Caco-2 (cell line): ENCODE data around the gene PRDM2. TPM values are rescaled to one million over a fixed set of nuclear protein-coding genes. Genes with fewer than 3 reads are reported as not detected.

ENCODE experiments used
- BruUV-seq: library from RNA; stranded (reverse); fragments of 400-500 nt; replicated peaks from 2 replicates; lab custom pipeline; 2021; lab: Mats Ljungman, UMichigan
- CTCF ChIA-PET: fragments of 300-600 bp; sonication (Branson Sonifier 250); formaldehyde crosslinking; loops from one replicate; lab custom pipeline; 2022; ENCODE audit warnings: antibody characterized with exemption; lab: Charles Lee
- POLR2A ChIA-PET: fragments of 300-600 bp; sonication (Branson Sonifier 250); formaldehyde crosslinking; loops from one replicate; lab custom pipeline; 2022; ENCODE audit warnings: antibody characterized with exemption; lab: Charles Lee
- DNase-seq, 2 experiments: peaks; one replicate each; pipeline versions ENCODE4 v3.0.0 to v3.0.0-alpha.2; 2020 to 2022
- H3K27me3 ChIP-seq: replicated peaks from 2 replicates; pipeline ENCODE4 v1.6.0; 2011; ENCODE audit warnings: low read length; ENCODE audit not compliant: control insufficient read depth, insufficient read depth
- H3K36me3 ChIP-seq: 2 replicates; pipeline ENCODE4 v1.5.1; 2011; ENCODE audit warnings: low read length; ENCODE audit not compliant: control insufficient read depth, insufficient read depth
- H3K4me1 ChIP-seq: fragments of 250-450 bp; sonication (Bioruptor Pico); 2 replicates; pipeline ENCODE4 v1.5.1; 2020; ENCODE audit warnings: mild to moderate bottlenecking
- H3K4me3 ChIP-seq: 2 replicates; pipeline ENCODE4 v1.5.1; 2011; ENCODE audit warnings: low read depth, mild to moderate bottlenecking, control low read depth, low read length
- H3K9me3 ChIP-seq: fragments of 250-450 bp; sonication (Bioruptor Pico); 2 replicates; pipeline ENCODE4 v1.5.1; 2020; ENCODE audit warnings: mild to moderate bottlenecking, moderate library complexity
- H3K27ac Mint-ChIP-seq: one replicate; pipeline ENCODE4 v1.8.0; 2022; ENCODE audit warnings: mixed read lengths; ENCODE audit not compliant: unreplicated experiment
- H3K27me3 Mint-ChIP-seq: one replicate; pipeline ENCODE4 v1.8.0; 2022; ENCODE audit warnings: mixed read lengths; ENCODE audit not compliant: insufficient read depth, unreplicated experiment
- H3K36me3 Mint-ChIP-seq: one replicate; pipeline ENCODE4 v1.8.0; 2022; ENCODE audit warnings: mild to moderate bottlenecking, mixed read lengths; ENCODE audit not compliant: insufficient read depth, unreplicated experiment
- H3K4me1 Mint-ChIP-seq: one replicate; pipeline ENCODE4 v1.8.0; 2022; ENCODE audit warnings: low read depth, mixed read lengths; ENCODE audit not compliant: unreplicated experiment
- H3K4me3 Mint-ChIP-seq: one replicate; pipeline ENCODE4 v1.8.0; 2022; ENCODE audit warnings: mild to moderate bottlenecking, moderate library complexity, mixed read lengths; ENCODE audit not compliant: unreplicated experiment
- H3K9me3 Mint-ChIP-seq: one replicate; pipeline ENCODE4 v1.8.0; 2022; ENCODE audit warnings: mixed read lengths; ENCODE audit not compliant: unreplicated experiment
- CTCF ChIP-seq, 2 experiments: fragments of 200-600 bp in 1 of 2; IDR thresholded peaks; 1 replicate in 1 of 2; 2 replicates in 1 of 2; pipeline versions ENCODE4 v1.5.1 to v1.8.0; 2011 to 2022; ENCODE audit warnings: antibody characterized with exemption in 1 of 2, control low read depth in 1 of 2, inconsistent platforms in 1 of 2, low read depth in 1 of 2, low read length in 1 of 2, mild to moderate bottlenecking in 1 of 2, moderate library complexity in 1 of 2; ENCODE audit not compliant: insufficient read depth in 1 of 2, severe bottlenecking in 1 of 2, unreplicated experiment in 1 of 2
- intact Hi-C: fragments of 100-400 bp; cut with micrococcal nuclease; formaldehyde crosslinking; loops from one replicate; pipeline ENCODE4 v1.10.0; 2022; ENCODE audit not compliant: unreplicated experiment
- total RNA-seq: library from RNA; stranded (reverse); gene quantifications from 2 replicates; pipeline ENCODE4 v1.2.3, GENCODE V29; 2022

PRDM2 gene
- total RNA-seq, 1 experiment from 2014 or later: 32.7 TPM

- no peak overlapping the region for H3K27ac Mint-ChIP-seq
- no peaks in the 10 kb centered on the region for H3K36me3 ChIP-seq
- intact Hi-C loops: no loop called here
- BruUV-seq: no TSS peak
- ChIA-PET POLR2A (no interaction called here), CTCF (no interaction called here)
- no peaks in the 10 kb centered on the region for H3K9me3 Mint-ChIP-seq
- peaks cover 5% of the 10 kb centered on the region for H3K4me1 ChIP-seq
- DNase-seq: no peak
- no peak overlapping the region for H3K4me3 ChIP-seq
- no peak overlapping the region for H3K4me3 Mint-ChIP-seq
- H3K36me3 Mint-ChIP-seq: no peaks in the 10 kb centered on the region
- no peak for TF ChIP-seq CTCF (IDR thresholded peaks at IDR 0.05; ENCODE audit: insufficient read depth in 1 of 2, low read depth in 1 of 2, low read length in 1 of 2, severe bottlenecking in 1 of 2, unreplicated experiment in 1 of 2)
- no peaks in the 10 kb centered on the region for H3K27me3 ChIP-seq
- no peaks in the 10 kb centered on the region for H3K27me3 Mint-ChIP-seq
- no peaks in the 10 kb centered on the region for H3K9me3 ChIP-seq
- H3K4me1 Mint-ChIP-seq: peaks cover 12% of the 10 kb centered on the region
Measured at GRCh38 chr1:13808729-13809131, 108.7 kb downstream of the PRDM2 start.

DNA sequence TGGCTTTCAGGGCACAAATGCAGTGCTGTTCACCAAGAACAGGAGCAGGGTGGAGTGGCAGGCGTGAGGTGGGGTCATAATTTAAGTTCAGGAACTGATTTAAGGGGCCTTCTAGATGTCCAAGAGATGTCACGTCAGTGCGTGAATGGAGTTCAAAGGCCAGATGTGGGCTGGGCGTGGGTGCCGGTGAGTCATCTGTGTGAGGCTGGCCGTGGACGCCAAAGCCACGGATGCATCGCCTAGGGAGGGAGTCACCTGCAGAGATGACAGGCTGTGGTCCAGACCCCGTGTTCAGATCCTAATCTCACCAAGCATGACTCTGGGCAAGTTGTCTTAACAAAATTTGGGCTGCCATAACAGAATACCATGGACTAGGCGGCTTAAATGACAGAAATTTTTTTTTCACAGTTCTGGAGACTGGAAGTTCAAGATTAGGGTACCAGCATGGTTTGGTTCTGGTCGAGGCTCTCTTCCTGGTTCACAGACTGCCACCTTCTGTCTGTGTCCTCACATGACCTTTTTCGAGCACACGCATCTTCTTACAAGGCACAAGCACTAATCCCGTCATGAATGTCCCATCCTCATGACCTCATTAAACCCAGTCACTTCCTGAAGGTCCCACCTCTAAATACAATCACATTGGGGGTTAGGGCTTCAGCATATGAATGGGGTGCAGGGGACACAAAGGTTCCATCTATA is 109.6 kb downstream of the PRDM2 start:
- Mint-ChIP-seq H3K27ac (no peak overlapping the region), H3K4me3 (no peak overlapping the region), H3K4me1 (peaks cover 12% of the 10 kb centered on the region), H3K36me3 (no peaks in the 10 kb centered on the region), H3K27me3 (no peaks in the 10 kb centered on the region), H3K9me3 (no peaks in the 10 kb centered on the region)
- intact Hi-C loops: no loop called here
- CTCF ChIA-PET: no interaction called here
- Histone ChIP-seq H3K27me3 (no peaks in the 10 kb centered on the region), H3K4me1 (peaks cover 5% of the 10 kb centered on the region), H3K4me3 (no peak overlapping the region), H3K36me3 (no peaks in the 10 kb centered on the region), H3K9me3 (no peaks in the 10 kb centered on the region)
- POLR2A ChIA-PET: no interaction called here
- no TSS peak for BruUV-seq
- no peak for DNase-seq
- no peak for TF ChIP-seq CTCF (IDR thresholded peaks at IDR 0.05; ENCODE audit: insufficient read depth in 1 of 2, low read depth in 1 of 2, low read length in 1 of 2, severe bottlenecking in 1 of 2, unreplicated experiment in 1 of 2)

DNA sequence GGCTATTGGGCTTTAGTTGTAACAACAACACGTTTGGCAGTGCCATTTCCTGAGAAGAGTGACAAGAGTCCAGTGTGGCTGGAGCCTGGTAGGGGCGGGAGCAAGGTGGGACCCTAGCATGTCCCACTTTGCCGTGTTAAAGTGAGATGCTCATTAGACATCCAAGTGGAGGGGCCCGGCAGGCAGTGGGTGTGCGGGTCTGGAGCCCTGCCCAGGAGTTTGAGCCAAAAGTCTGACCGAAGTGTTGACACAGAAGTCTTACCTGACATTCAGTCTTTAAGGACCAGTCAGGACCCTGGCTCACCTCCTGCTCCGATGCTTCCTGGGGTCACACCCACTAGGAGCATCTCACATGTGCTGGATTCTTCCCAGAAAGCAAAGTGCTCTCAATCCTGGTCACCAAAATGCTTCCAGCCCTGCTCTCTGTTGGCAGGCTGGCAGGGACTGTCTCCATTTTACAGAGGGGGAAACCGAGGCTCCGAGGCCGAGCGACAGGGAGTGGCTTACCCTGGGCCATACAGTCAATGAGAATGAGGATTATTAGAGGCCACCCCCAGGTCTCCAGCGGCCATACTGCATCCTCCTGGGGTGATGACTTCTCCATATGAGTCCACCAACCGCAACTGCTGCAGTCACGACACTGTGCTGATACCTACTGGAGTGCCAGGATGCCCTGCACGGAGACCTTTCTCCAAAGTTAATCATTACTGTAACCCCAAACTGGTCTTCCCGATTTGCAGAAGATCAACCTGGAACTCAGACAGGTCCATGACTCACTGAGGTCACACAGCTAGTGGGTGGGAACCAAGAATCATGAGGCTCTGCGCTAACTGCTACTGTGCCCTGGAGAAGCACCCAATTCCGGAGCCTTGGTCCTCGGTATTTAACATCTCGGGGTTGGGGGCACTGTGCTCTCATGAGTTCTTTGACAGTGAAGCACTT is 112.7 kb downstream of the PRDM2 start:
- Histone ChIP-seq H3K27me3 (no peaks in the 10 kb centered on the region), H3K4me1 (peaks cover 5% of the 10 kb centered on the region), H3K9me3 (no peaks in the 10 kb centered on the region), H3K4me3 (no peak overlapping the region), H3K36me3 (no peaks in the 10 kb centered on the region)
- Mint-ChIP-seq H3K9me3 (no peaks in the 10 kb centered on the region), H3K4me1 (peaks cover 5% of the 10 kb centered on the region), H3K4me3 (no peak overlapping the region), H3K27ac (peak overlapping the region; percentile 48), H3K36me3 (no peaks in the 10 kb centered on the region), H3K27me3 (no peaks in the 10 kb centered on the region)
- ChIA-PET POLR2A (no interaction called here), CTCF (no interaction called here)
- intact Hi-C loops: no loop called here
- no peak for DNase-seq
- no TSS peak for BruUV-seq
- no peak for TF ChIP-seq CTCF (IDR thresholded peaks at IDR 0.05; ENCODE audit: insufficient read depth in 1 of 2, low read depth in 1 of 2, low read length in 1 of 2, severe bottlenecking in 1 of 2, unreplicated experiment in 1 of 2)
